ENCODE measurements around the gene IL17B.

Gene IL17B

DNA sequence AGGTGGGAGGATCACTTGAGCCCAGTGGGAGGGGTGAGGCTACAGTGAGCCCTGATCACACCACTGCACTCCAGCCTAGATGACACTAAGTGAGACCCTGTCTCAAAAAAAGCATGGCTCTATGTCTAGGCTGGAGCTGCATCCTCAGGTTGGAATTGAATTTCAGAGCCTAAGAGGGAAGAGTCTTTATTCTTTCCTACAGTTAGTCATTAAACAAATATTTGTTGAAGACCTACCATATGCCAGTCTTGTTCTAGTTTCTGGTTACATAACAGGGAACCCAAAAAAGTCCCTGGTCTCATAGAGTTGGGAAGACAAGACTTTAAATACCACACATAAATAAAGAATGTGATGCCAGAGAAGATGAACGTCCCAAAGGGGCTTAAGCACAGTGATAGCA, 40.7 kb downstream of the IL17B start:
- Histone ChIP-seq H3K27ac (ENCODE audit: insufficient read depth in 1 of 2, low read depth in 1 of 2, low read length in 2 of 2, poor library complexity in 1 of 2, severe bottlenecking in 2 of 2) (no peak overlapping the region), H3K4me3 (ENCODE audit: control insufficient read depth in 1 of 7, extremely low read depth in 1 of 7, insufficient read depth in 4 of 7, low read depth in 2 of 7, low read length in 6 of 7) (no peak overlapping the region), H3K9me3 (ENCODE audit: control extremely low read depth in 1 of 5, control insufficient read depth in 4 of 5, insufficient read depth in 2 of 5, low read depth in 1 of 5, low read length in 4 of 5) (no peaks in the 10 kb centered on the region), H3K27me3 (replicated peaks in 2 of 5; ENCODE audit: control insufficient read depth in 4 of 5, insufficient read depth in 5 of 5, low read length in 4 of 5) (no peaks in the 10 kb centered on the region), H3K36me3 (ENCODE audit: control insufficient read depth in 4 of 4, insufficient read depth in 4 of 4, low read length in 3 of 4) (no peaks in the 10 kb centered on the region), H3K4me1 (ENCODE audit: control extremely low read depth in 1 of 4, control insufficient read depth in 4 of 4, insufficient read depth in 4 of 4, low read length in 3 of 4) (no peaks in the 10 kb centered on the region)
- ChIA-PET CTCF (interaction anchor here (1.0 kb wide), 1 partner anchor 38 kb away, joined by 5 read pairs; no protein-coding TSS in a partner anchor), POLR2A (interaction anchor here (0.6 kb wide), 1 partner anchor 88 kb away, joined by 3 read pairs; no protein-coding TSS in a partner anchor)
- 100% methylated on average over 1 of the region's 1 CpG for WGBS (ENCODE audit: insufficient coverage)
- no peak for DNase-seq

DNA sequence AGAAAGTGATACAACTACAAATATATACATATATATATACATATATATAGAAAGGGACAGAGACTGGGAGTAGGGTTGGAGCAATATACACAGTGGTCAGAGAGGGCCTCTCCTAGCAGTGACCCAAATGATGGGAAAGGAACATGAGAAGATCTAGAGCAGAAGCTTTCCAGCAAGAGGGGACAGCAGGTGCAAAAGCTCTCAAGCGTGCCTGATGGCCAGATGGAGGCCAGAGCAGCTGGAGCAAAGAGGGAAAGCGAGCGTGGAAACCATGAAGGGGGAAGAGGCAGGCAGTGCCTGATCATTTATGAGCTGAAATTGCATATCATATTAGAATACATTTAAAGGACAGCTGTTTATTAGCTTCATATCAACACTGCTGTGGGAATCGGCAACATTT, 41.4 kb downstream of the IL17B start:
- H3K4me3 ChIP-seq (ENCODE audit: control insufficient read depth in 1 of 7, extremely low read depth in 1 of 7, insufficient read depth in 4 of 7, low read depth in 2 of 7, low read length in 6 of 7) = no peak overlapping the region
- H3K9me3 ChIP-seq (ENCODE audit: control extremely low read depth in 1 of 5, control insufficient read depth in 4 of 5, insufficient read depth in 2 of 5, low read depth in 1 of 5, low read length in 4 of 5) = no peaks in the 10 kb centered on the region
- ChIA-PET CTCF (interaction anchor here (1.0 to 1.3 kb wide), 2 partner anchors 9 to 39 kb away, joined by 3 to 5 read pairs; no protein-coding TSS in a partner anchor), POLR2A (no interaction called here)
- H3K36me3 ChIP-seq (ENCODE audit: control insufficient read depth in 4 of 4, insufficient read depth in 4 of 4, low read length in 3 of 4) = no peaks in the 10 kb centered on the region
- 100% methylated on average over 1 of the region's 4 CpGs for WGBS (ENCODE audit: insufficient coverage)
- H3K27ac ChIP-seq (ENCODE audit: insufficient read depth in 1 of 2, low read depth in 1 of 2, low read length in 2 of 2, poor library complexity in 1 of 2, severe bottlenecking in 2 of 2) = no peak overlapping the region
- no peaks in the 10 kb centered on the region for H3K4me1 ChIP-seq (ENCODE audit: control extremely low read depth in 1 of 4, control insufficient read depth in 4 of 4, insufficient read depth in 4 of 4, low read length in 3 of 4)
- no peak for DNase-seq
- no peaks in the 10 kb centered on the region for H3K27me3 ChIP-seq (replicated peaks in 2 of 5; ENCODE audit: control insufficient read depth in 4 of 5, insufficient read depth in 5 of 5, low read length in 4 of 5)

DNA sequence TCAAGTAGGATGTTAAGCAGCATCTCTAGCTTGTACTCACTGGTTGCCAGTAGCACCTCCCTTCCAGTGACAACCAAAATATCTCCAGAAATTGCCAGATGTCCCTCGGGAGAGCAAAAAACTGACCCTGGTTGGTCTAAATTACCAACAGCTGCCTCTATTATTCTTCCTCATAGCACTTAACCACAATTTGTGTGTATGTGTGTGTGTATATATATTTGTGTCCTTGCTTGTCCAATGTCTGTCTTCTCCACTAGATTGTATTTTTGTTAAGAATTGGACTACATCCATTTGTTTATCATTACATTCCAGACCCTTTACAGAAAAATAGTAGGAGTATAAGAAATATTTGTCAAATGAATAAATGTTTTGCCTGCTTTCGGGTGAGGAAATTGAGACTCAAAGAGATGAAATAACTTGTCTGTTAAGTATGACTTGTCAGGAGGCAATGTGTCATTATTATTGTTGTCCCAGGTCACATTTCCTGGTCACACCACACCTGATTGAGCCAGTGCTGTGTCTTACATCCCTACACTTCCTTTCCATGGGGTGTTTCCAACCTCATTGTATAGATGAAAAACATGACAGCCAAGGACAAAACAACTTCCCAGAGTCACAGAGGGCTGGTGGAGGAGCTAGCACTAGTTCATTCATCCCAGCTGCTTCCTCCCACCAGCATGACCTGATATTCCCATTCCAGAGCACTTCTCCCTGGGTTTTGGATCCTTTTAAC, 45.2 kb downstream of the IL17B start:
- Histone ChIP-seq H3K4me1 (ENCODE audit: control extremely low read depth in 1 of 4, control insufficient read depth in 4 of 4, insufficient read depth in 4 of 4, low read length in 3 of 4) (no peaks in the 10 kb centered on the region), H3K36me3 (ENCODE audit: control insufficient read depth in 4 of 4, insufficient read depth in 4 of 4, low read length in 3 of 4) (no peaks in the 10 kb centered on the region), H3K27me3 (replicated peaks in 2 of 5; ENCODE audit: control insufficient read depth in 4 of 5, insufficient read depth in 5 of 5, low read length in 4 of 5) (no peaks in the 10 kb centered on the region), H3K4me3 (ENCODE audit: control insufficient read depth in 1 of 7, extremely low read depth in 1 of 7, insufficient read depth in 4 of 7, low read depth in 2 of 7, low read length in 6 of 7) (no peak overlapping the region), H3K9me3 (ENCODE audit: control extremely low read depth in 1 of 5, control insufficient read depth in 4 of 5, insufficient read depth in 2 of 5, low read depth in 1 of 5, low read length in 4 of 5) (no peaks in the 10 kb centered on the region), H3K27ac (ENCODE audit: insufficient read depth in 1 of 2, low read depth in 1 of 2, low read length in 2 of 2, poor library complexity in 1 of 2, severe bottlenecking in 2 of 2) (no peak overlapping the region)
- ChIA-PET CTCF (interaction anchor here (1.3 to 4.1 kb wide), 5 partner anchors 15 to 38 kb away, joined by 3 to 17 read pairs (median 4); no protein-coding TSS in a partner anchor), POLR2A (interaction anchor here (0.6 kb wide), 1 partner anchor 24 kb away, joined by 3 read pairs; the partner anchor contains the start of gene PCYOX1L)
- no CpG with 5 or more reads among the region's 2 CpGs for WGBS (ENCODE audit: insufficient coverage)
- no peak for DNase-seq

DNA sequence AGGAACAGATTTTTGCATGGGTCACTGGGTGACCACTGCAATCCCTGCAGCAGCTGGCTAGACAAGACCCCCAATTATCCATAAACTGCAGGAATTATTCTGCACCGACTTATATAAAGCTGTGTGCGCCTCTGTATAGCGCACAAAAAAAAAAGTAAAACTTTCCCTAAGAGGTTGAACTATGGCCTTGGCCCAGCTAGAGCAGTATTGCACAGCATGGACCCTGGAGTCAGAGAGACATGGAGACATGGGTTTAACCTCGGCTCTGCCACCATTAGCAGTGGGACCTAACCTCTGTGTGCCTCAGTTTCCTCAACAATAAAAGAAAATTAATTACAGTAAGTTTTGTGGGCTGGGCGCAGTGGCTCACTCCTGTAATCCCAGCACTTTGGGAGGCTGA, 50.9 kb downstream of the IL17B start:
- Histone ChIP-seq H3K36me3 (ENCODE audit: control insufficient read depth in 4 of 4, insufficient read depth in 4 of 4, low read length in 3 of 4) (no peaks in the 10 kb centered on the region), H3K27ac (ENCODE audit: insufficient read depth in 1 of 2, low read depth in 1 of 2, low read length in 2 of 2, poor library complexity in 1 of 2, severe bottlenecking in 2 of 2) (no peak overlapping the region), H3K4me1 (ENCODE audit: control extremely low read depth in 1 of 4, control insufficient read depth in 4 of 4, insufficient read depth in 4 of 4, low read length in 3 of 4) (peaks cover 0 to under 1% (median 0%) of the 10 kb centered on the region in 4 experiments), H3K4me3 (ENCODE audit: control insufficient read depth in 1 of 7, extremely low read depth in 1 of 7, insufficient read depth in 4 of 7, low read depth in 2 of 7, low read length in 6 of 7) (no peak overlapping the region), H3K9me3 (ENCODE audit: control extremely low read depth in 1 of 5, control insufficient read depth in 4 of 5, insufficient read depth in 2 of 5, low read depth in 1 of 5, low read length in 4 of 5) (peaks cover 0 to 2% (median 0%) of the 10 kb centered on the region in 5 experiments), H3K27me3 (replicated peaks in 2 of 5; ENCODE audit: control insufficient read depth in 4 of 5, insufficient read depth in 5 of 5, low read length in 4 of 5) (no peaks in the 10 kb centered on the region)
- CTCF ChIA-PET = interaction anchor here (1.6 kb wide), 2 partner anchors 10 to 47 kb away, joined by 3 to 4 read pairs; no protein-coding TSS in a partner anchor
- WGBS (ENCODE audit: insufficient coverage) = 95% methylated on average over 4 of the region's 5 CpGs
- POLR2A ChIA-PET = no interaction called here
- DNase-seq = no peak

DNA sequence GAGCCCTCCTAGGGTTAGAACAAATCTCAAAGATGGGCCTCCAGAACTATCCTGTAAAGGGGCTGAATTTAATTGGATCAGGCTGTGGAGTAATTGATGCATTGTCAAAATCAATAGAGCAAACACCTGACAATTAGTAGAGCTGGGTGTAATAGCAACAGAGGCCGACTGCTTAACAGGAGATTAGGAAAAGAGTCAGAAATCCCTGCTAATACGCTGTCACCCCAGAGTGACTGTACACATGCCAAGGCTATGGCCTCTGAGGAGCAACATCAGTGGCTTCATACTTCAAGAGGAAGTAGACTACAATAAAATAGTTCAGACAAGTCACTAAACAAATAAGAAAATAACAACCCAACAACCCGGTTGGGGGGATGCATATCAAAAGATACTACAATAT, 52.5 kb downstream of the IL17B start:
- Histone ChIP-seq H3K27me3 (replicated peaks in 2 of 5; ENCODE audit: control insufficient read depth in 4 of 5, insufficient read depth in 5 of 5, low read length in 4 of 5) (no peaks in the 10 kb centered on the region), H3K36me3 (ENCODE audit: control insufficient read depth in 4 of 4, insufficient read depth in 4 of 4, low read length in 3 of 4) (no peaks in the 10 kb centered on the region), H3K27ac (ENCODE audit: insufficient read depth in 1 of 2, low read depth in 1 of 2, low read length in 2 of 2, poor library complexity in 1 of 2, severe bottlenecking in 2 of 2) (no peak overlapping the region), H3K9me3 (ENCODE audit: control extremely low read depth in 1 of 5, control insufficient read depth in 4 of 5, insufficient read depth in 2 of 5, low read depth in 1 of 5, low read length in 4 of 5) (peaks cover 0 to 2% (median 0%) of the 10 kb centered on the region in 5 experiments), H3K4me1 (ENCODE audit: control extremely low read depth in 1 of 4, control insufficient read depth in 4 of 4, insufficient read depth in 4 of 4, low read length in 3 of 4) (peaks cover 0 to 2% (median 0%) of the 10 kb centered on the region in 4 experiments), H3K4me3 (ENCODE audit: control insufficient read depth in 1 of 7, extremely low read depth in 1 of 7, insufficient read depth in 4 of 7, low read depth in 2 of 7, low read length in 6 of 7) (no peak overlapping the region)
- 100% methylated on average over 2 of the region's 3 CpGs for WGBS (ENCODE audit: insufficient coverage)
- no peak for DNase-seq
- ChIA-PET POLR2A (interaction anchor here (0.6 kb wide), 1 partner anchor 281 kb away, joined by 9 read pairs; no protein-coding TSS in a partner anchor), CTCF (interaction anchor here (1.2 to 1.8 kb wide), 3 partner anchors 10 to 48 kb away, joined by 4 read pairs; no protein-coding TSS in a partner anchor)

DNA sequence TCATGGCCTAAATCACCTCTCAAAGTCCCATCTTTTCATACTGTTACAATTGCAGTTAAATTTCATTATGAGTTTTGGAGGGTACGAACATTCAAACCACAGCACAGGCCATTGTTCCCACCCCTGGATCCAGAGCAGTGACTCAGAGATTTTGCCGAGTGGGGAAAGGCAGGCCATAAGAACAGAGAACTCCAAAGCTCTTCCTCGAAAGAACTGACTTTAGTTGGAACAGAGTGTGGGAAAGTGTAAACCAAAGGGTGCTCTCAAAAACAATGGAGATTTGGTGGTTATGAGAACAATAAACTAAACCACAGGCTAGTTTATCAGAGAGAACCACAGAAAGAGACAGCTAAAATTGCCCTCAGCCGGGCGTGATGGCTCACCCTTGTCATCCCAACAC, 53.2 kb downstream of the IL17B start:
- Histone ChIP-seq H3K4me3 (ENCODE audit: control insufficient read depth in 1 of 7, extremely low read depth in 1 of 7, insufficient read depth in 4 of 7, low read depth in 2 of 7, low read length in 6 of 7) (no peak overlapping the region), H3K9me3 (ENCODE audit: control extremely low read depth in 1 of 5, control insufficient read depth in 4 of 5, insufficient read depth in 2 of 5, low read depth in 1 of 5, low read length in 4 of 5) (peaks cover 0 to 2% (median 0%) of the 10 kb centered on the region in 5 experiments), H3K4me1 (ENCODE audit: control extremely low read depth in 1 of 4, control insufficient read depth in 4 of 4, insufficient read depth in 4 of 4, low read length in 3 of 4) (peaks cover 0 to 8% (median 3%) of the 10 kb centered on the region in 4 experiments), H3K36me3 (ENCODE audit: control insufficient read depth in 4 of 4, insufficient read depth in 4 of 4, low read length in 3 of 4) (no peaks in the 10 kb centered on the region), H3K27me3 (replicated peaks in 2 of 5; ENCODE audit: control insufficient read depth in 4 of 5, insufficient read depth in 5 of 5, low read length in 4 of 5) (no peaks in the 10 kb centered on the region), H3K27ac (ENCODE audit: insufficient read depth in 1 of 2, low read depth in 1 of 2, low read length in 2 of 2, poor library complexity in 1 of 2, severe bottlenecking in 2 of 2) (no peak overlapping the region)
- no peak for DNase-seq
- WGBS (ENCODE audit: insufficient coverage) = 95% methylated on average over 4 of the region's 5 CpGs
- ChIA-PET CTCF (interaction anchor here (0.9 to 1.8 kb wide), 5 partner anchors 9 to 109 kb away, joined by 3 to 5 read pairs (median 4); partner anchors contain the start of gene GRPEL2), POLR2A (no interaction called here)

DNA sequence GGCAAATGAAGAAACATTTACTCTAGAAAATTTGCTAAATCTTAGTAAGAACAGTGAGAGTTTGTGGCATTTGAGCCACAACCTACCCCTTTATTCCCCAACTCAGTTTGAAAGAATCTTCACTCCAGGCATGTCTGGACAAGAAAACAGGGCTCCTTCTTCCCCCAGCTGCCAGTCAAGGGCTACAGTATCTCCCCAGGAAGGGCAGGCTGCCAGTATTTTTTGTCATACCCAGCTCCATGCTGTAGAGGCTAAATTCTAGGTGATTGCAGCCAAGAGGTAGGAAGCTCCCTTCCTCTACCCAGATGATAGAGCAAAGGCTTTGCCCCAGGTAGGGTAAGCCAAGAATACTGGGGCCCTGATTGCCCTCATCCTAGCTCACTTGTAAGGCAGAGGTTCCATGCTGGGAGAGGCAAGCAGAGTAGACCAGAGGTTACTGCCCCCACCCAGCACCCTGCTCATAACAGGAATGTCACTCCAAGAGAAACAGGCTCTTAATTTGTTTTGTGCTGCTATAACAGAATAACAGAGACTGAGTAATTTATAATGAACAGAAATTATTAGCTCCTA, 53.8 kb downstream of the IL17B start:
- H3K36me3 ChIP-seq (ENCODE audit: control insufficient read depth in 4 of 4, insufficient read depth in 4 of 4, low read length in 3 of 4) = no peaks in the 10 kb centered on the region
- no peak overlapping the region for H3K27ac ChIP-seq (ENCODE audit: insufficient read depth in 1 of 2, low read depth in 1 of 2, low read length in 2 of 2, poor library complexity in 1 of 2, severe bottlenecking in 2 of 2)
- no peaks in the 10 kb centered on the region for H3K27me3 ChIP-seq (replicated peaks in 2 of 5; ENCODE audit: control insufficient read depth in 4 of 5, insufficient read depth in 5 of 5, low read length in 4 of 5)
- H3K9me3 ChIP-seq (ENCODE audit: control extremely low read depth in 1 of 5, control insufficient read depth in 4 of 5, insufficient read depth in 2 of 5, low read depth in 1 of 5, low read length in 4 of 5) = peaks cover 0 to 2% (median 0%) of the 10 kb centered on the region in 5 experiments
- no peak for DNase-seq
- ChIA-PET CTCF (interaction anchor here (0.9 to 1.8 kb wide), 5 partner anchors 9 to 110 kb away, joined by 3 to 5 read pairs (median 4); partner anchors contain the start of gene GRPEL2), POLR2A (no interaction called here)
- H3K4me3 ChIP-seq (ENCODE audit: control insufficient read depth in 1 of 7, extremely low read depth in 1 of 7, insufficient read depth in 4 of 7, low read depth in 2 of 7, low read length in 6 of 7) = no peak overlapping the region
- peaks cover 0 to 13% (median 6%) of the 10 kb centered on the region in 4 experiments for H3K4me1 ChIP-seq (ENCODE audit: control extremely low read depth in 1 of 4, control insufficient read depth in 4 of 4, insufficient read depth in 4 of 4, low read length in 3 of 4)
